GM21786 (cell line): ENCODE measurements around the gene MTUS2.

Experiments used
- ATAC-seq: cut with Tn5 transposase; IDR thresholded peaks from one replicate; pipeline ENCODE4 v1.9.1; 2021; ENCODE audit not compliant: unreplicated experiment

Gene MTUS2

DNA sequence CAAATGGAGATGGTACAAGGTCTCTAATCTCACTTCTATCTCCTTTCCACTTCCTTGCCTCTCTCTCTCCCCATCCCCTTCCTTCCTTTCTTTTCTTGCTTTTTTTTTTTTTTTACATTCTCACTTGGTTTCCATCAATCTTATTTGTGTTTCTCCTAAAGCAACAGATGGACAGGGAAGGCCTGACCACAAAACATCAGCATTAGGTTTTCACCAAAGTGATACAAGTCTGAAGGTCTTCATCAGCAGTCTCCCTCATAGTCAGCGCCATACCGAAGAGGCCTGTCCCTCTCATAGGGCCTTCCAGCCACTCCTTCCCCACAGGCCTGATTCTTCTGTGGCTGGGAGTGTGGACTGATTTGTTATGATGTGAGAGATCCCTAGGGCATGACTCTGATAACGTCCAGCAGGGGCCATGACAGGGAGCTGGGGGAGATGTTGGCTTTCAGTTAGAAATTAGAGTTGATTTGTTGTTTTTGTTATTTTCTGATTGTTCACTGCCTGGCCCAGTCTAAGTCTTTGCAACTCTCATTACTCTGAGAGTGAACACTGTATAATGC is 616.7 kb downstream of the MTUS2 start:
- no peak for ATAC-seq

DNA sequence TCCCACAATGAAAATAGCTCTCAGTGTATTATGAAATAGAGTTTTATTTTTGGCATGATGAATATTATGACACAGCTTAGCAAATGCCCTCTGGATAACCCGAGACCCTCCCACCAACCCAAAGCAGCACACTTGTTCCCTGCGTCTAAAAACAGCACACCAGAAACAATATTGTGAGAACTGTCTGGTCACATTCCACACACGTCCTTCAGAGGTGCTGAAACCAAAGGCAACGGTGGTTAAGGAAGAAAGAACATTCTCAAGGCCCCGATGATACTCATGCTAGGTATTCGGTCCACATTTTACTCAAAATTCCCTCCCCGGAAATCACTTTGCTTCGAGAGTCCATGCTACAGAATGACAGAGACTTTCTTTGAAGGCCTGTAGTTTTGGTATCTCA is 618.6 kb downstream of the MTUS2 start:
- no peak for ATAC-seq

DNA sequence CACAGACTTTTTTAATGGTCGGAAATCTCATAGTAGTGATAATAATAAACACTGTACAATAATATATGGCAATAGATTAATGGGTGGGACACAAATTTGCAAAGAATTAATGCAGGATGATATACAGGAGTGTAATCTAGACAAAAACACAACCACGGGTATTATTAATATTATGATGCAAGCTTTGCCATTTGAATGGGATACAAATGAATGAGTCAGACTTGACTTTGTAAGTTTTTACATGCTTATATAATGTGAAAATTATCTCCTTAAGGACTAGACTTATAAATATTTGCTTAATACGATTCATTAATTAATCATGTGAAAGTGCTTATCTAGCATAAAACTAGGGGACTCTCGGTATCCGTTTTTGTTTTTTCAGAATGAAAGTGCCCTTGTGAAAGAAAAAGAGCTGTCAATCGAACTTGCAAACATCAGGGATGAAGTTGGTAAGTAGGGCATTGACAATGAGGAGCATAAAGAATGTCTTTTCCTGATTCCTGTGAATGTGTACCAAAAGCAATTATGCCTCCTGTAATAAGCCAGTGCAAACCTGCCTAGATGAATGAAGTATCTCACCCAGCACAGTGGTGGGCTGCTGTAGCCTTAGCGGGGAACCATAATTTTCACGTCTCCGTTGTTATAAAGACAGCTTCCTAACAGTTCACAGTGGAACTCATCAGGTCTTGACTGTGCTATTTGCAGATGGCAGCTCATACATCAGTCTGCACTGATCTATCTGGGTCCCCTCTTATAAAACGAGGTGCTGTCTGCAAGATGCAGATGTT is 619.7 kb downstream of the MTUS2 start:
- no peak for ATAC-seq

DNA sequence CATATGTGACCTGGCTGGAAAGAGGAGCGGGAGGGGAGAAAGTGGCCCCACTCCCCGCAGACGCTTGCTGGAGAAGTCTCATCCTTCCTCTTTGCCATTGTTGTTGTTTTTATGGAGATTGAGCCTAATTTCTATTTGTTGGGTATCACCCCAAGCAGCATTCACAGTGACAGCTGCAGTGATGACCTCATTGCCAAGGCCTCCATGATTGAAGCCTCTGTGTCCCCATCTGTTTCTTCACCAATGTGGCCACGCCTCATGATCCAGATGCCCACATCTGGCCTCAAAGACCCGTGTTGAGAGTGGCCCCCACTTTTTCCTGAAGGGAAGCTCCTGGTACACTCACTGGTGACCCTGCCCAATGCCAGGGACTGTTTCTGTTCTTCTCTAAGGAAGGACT is 621.2 kb downstream of the MTUS2 start:
- no peak for ATAC-seq

DNA sequence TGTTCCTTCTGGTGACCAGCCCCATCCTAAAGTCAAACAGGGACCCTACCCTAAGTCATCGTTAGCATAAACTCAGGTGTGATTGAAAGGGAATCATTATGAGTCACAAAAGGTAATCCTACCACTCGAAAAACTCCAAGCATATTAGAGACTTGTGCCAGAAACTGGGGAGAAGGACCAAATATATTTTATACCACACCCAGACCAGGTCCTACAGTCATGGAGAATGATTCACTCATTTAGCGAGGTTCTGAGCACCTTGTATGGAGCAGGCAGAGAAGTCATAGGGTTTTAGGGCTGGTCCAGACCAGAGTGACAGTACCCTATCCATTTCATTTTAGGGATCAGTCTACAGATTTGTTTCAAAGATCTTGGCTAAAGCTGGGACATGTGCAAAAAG is 625.9 kb downstream of the MTUS2 start:
- no peak for ATAC-seq

DNA sequence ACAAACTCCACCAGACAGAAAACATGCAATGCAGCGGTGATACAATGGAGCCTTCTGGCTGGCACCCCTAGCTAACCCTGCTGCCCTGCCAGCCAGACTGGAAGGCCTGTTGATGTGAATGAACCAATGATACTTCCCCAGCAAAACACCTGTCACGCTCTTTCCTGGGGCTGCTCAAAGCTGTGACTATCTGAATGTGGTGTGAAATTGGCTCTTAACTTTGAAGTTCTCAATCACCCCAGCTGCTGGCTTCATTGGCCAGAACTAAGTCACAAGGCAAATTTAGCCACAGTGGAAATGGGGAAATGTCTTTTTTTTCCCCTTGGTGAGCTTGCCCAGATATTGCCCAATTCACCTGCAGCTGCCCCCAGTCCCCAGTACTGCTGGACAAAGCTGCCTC is 628.0 kb downstream of the MTUS2 start:
- no peak for ATAC-seq

DNA sequence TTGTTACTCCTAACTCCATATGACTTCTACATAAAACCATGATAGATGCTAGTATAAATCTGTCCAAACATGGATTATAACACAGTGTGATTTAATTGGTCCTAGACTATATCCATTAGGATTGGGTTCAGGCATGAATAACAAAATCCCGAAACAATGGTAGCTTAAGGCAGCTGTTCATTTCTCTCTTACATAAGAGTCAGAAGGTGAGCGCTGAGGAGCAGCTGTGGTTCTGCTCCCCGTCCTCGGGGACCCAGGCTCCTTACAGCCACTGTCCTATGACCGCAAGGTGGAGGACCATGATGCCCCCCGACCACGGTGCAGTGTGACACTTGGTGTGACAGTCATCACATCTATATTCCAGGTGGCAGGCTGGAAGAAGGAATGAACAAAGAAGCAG is 629.6 kb downstream of the MTUS2 start:
- ATAC-seq = no peak

DNA sequence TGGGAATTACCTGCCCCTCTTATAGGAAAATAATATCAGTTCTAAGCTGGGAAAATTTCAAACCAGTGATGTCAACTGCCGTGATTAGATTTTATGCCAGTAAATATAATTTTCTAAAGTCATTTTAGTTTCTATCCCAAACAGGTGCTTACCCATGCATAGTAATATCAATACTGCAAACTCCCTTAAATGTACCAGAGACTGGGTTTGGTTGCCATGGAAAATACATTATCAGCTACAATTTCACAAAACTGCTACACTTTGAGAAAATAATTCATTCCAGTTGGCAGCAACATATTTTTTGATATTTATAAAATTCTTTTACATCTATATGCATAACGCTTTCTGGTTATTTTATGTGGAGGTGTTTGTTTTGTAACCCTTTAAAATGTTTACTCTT is 631.8 kb downstream of the MTUS2 start:
- no peak for ATAC-seq

DNA sequence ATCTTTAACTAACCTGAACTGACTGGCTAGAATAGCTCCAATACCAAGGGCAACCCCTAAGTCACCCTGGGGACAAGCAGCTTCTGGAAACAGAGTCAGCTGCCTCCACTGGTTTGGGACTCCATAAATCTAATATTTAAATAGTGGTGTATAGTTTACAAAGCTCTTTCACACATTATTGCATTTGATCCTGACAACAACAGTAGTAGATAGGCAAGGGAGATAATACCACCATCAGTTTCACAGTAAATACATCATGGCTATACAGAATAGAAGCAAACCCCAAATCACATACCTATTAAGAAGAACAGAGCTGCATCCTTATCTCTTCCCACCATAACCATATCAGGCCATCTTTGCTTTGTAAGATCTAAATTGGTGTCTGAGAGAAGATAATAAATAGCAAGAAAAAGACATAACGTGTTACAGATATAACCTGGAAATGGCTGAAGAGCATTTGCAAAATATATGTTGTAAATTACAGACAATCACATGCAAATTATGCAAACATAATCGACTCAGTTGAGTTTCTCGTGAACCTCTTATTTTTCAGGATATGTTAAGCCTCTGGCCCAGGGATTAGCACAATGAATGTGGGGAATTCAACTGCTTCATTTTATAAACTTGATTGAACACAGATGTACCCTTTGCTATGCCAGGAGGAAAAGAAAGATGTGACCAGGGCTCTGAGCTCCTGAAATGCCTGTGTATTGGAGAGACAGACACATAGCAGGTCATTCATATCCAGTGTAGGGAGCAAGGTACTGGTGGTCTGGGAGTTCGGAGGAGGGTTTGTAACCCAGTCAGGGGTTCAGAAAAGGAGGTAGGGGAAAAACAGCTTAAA is 632.9 kb downstream of the MTUS2 start:
- no peak for ATAC-seq

DNA sequence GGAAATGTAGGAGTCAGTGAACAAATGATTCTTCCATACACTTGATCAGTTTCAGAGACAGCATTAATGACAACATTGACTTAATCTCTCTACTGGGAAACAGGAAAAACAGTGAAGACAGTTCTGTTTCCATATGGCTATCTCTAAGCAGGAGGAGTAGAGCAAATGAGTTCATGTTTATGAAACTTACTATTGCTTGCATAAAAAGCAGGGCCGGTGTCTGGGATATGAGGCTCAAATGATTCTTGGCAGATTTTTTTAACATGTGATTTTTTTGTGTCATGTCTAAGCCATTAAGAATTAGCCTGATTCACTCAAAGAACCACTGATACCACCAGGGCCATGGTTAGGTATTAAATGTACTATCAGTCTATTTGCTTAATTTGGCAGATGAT is 633.5 kb downstream of the MTUS2 start:
- ATAC-seq = no peak

DNA sequence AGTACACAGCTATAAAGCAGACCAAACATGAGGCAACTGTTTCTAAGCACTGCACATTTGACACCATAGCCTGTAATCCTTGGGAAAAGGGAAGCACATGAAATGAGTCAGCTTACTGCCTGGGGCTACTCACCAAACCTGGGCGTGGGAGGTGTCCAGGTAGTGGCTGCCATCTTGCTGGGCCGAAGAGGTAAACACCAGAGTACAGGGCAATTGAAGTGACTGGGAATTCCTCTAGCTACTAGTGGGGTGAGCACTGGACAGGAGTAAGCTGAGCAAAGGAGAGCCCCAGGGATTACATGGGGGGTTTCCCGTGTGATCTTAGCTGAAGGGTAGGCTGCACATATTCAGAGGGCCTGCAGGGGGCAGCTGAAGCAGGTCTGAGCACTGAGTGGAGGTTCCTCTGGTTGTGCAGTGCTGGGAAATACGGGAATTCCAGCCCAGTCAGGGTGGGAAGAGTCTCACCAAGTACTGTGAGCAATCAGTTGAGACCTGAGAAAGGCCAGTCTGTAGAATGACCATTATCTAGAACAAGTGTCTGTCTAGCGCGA is 634.9 kb downstream of the MTUS2 start:
- ATAC-seq = peak; percentile 52

DNA sequence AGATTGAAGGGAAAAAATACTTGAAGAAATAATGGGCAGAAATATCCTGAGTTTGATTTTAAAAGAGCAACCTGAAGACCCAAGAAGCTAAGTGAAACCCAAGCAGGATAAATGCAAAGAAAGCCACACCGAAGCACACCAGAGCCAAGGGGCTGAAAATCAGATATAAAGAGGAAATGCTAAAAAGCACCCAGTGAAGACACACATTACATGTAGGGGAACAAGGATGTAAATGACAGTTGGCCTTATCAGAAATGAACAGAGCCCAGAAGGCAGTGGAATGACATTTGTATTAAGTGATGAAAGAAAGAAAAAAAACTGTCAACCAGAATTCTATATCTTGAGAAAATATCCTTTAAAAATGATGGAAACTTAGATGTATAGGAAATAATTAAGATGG is 636.3 kb downstream of the MTUS2 start:
- no peak for ATAC-seq

DNA sequence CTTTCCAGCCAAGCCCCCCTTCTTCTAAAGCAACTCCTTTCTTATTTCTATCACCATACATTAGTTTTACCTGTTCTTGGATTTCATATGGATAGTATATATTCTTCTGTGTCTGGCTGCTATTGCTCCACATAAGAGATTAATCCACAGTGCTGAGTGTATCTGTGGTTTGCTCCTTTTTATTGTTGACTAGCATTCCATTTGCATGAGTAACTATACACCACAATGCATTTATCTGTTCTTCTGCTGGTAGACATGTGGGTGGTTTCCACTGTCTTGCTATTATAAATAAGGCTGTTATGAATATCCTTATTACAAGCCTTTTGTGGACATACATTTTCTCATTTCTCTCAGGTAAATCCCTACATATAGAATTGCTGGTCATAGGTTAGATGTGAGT is 637.2 kb downstream of the MTUS2 start:
- ATAC-seq = no peak

DNA sequence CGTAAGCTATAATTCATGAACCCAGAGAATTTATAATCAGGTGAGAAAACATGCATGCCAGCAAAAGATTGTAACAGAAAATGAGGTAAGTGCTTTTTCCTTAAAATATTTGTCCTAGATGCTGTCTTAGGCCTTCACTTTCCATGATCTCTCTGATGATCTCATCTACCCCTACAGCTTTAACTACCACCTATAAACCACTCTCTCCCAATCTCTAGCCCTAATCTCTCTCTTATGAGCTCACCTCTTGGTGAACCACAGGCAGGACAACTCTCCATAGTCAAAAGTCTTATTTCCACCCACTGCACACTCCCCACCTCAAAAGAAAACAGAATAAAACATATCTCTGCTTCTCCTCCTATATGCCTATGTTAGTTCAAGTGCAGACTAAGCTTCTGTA is 638.3 kb downstream of the MTUS2 start:
- ATAC-seq = no peak

DNA sequence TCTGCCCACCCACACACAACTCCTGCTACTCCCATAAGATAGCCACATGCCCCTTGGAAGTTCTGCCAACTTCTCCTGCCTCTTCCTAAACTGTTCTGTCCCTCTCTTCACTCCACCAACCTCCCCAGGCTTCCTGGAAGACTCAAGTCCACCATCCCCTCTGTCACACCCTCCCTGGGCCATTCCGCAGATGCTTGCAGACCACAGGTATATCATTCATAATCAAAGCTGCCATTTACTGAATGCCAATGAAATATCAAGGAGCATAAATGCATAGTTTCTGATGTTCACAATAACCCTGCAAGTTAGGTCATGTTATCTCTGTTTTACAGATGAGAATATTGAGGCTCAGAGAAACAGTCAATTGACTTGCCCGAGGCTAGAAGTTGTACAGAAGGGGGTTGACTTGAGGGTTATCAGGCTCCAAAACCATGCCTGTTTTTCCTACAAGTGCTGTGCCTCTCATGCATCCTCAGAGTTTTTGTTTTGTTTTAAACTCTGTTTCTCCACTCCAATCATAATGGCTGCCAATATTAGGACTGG is 639.7 kb downstream of the MTUS2 start:
- ATAC-seq = no peak

DNA sequence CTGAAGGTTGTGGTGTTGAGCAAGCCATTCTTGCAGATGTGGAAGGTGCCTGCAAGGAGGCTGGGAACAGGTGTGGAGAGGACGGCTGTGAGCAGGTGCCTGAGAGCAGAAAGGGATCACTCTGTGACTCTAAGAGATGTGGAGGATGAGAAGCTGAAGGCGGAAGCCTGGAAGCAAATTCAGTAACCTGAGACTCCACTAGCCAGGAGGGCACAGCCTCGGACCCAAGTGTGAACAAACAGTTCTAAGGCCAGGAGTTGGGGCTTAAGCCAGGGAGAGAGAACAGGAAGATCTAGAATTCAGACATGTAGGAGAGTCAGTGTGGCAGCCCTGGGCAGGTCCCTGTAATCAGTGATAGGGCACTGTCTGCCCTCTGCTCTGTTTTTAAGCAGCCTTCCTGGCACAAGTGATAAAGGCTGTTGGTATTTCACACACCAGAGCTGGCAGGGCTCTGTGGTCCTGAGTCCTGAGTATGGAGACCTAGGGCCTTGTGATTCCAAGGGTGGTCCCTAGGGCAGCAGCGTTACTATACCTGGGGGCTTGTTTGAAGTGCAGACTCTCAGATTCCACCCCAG is 644.1 kb downstream of the MTUS2 start:
- no peak for ATAC-seq

DNA sequence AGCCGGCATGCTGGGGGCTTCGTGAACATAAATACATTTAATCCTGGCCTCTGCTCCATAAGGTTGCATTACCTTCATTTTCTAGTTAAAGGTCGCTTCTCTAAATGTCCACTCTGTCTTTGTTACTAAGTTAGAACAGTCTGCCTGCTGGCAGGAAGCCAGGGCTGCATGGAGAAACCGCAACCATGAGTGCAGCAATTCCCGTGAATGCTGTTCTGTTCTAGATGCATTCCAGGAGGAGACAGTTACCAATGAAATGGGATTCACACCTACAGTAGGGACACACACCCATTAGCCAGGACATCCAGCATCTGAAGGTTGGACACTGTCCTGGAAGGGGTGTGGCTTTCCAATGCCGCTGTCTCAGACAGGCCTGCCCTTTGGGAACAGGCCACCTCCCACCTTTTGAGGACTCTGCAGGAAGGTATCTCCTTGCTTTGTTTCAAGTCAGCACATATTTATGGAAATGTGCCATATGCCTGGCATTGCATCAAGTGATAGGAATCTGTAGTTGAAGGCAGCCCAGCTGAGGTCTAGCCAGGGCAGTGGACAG is 645.7 kb downstream of the MTUS2 start:
- ATAC-seq = no peak

DNA sequence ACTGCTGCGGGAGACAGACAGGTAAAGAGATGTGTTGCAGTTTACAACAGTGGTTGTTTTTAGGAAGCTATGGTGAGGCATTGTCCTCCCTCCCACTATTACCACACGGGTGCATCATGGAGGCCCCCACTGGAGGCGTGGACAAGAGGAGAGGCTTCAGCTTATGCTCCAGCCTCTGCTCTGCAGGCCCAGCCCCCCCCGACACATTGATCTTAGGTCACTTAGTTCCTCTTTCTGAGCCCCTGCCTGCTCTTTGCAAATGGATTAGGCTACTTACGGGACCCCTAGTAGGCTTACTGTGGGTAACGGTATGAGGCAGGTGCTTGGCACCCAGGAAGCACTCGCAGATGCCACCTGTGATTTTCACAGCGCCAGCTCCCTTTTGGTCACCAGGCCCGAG is 651.4 kb downstream of the MTUS2 start:
- ATAC-seq = no peak

DNA sequence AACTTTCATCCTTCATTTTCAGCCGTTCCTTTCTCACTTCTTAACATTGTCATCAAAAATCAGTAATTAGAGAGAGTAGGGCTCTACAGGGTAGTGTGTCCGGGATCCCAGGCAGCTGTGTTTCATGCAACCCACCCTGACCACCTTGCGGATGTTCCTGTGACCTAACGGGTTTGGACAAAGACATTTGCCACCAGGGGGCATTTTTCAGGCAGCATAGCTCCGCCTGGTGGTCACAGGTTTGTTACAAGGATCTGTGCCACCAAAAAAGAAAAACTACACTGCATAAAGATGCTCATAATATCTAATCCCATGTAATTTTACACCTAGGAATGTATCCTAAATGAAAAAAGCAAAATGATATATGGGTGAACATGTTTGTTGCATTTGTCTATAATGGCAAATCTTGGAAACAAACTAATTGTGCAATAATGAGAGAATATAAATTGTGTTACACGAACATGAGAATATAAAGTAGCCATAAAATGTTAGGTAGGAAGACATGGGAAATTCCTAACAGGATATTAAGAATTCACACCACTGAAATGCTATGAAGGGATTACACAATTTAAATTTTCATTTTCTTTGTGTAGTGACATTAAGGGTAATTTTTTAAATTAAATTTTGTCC is 652.3 kb downstream of the MTUS2 start:
- ATAC-seq = no peak

DNA sequence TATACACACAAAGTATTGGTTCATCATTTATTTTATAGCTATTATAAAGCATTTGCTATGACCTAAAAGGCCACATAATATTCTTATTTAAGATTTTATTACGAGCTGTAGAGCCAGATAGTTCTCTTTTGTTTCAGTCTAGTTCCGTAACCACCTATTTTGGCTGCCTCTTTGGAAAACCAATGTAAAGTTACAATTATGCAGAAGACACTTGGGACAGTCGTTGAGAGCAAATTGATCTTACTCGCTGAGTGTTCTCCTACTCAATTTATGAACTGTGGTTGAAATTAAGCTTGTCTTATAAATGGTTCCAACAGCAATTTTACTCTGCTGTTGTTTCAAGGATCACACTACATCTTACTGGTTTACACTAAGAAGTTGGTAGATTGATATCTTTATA is 653.0 kb downstream of the MTUS2 start:
- ATAC-seq = no peak
